ACHN (cell line): ENCODE measurements around the gene KCTD8.

ENCODE experiments used
- DNase-seq: peaks from one replicate; pipeline ENCODE4 v3.0.0-alpha.2; 2015
- in situ Hi-C: cut with HindIII; loops from 2 replicates; pipeline ENCODE4 v1.10.0; 2017; ENCODE audit warnings: low sequenced_read_pairs, low pct_ligation_motif_present, low pct_unique_long_range_greater_than_20kb

KCTD8 gene

DNA sequence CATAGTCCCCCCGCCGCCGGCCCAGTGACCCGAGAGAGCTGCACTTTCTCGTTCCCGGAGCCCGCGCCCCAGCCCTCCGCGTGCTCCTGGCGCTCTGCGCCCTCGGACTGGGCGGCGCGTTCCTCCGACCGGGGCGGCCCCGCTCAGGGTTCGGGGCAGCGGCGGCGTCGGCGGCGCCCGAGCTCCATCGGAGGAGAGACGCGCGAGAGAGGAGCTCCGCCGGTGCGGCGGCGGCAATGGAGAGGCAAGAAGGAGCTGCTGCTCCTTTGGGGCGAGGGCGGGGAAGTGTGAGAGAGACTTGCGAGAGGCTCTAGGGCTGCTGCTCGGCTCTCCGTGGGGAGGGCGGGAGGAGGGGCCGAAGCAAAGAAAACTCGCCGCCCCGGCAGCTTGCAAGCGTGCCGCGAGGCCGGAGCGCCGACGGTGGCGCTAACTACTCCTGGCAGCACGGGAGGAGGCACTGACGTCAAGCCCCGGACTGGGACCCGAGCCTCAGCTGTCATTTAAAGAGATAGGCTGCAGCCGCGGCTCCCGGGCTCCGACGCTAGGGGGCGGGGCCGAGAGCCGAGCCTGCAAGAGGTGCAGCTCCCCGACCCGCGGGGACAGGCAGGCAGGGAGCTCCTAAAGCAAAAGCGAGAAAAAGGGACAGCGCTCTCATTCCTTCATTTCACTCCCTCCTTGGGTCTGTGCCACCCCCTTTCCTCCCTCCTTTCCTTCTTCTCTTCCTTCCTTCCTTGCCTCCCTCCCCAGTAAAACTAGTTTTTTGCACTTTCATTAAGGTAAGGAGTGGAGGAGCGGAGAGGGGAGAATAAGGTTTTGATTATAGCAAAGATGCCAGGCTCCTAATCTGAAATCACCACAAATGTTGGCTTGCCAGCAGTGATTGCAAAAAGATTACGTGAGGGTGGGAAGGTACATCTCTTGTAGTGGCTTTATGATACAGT lies at the start of gene KCTD8:
TSS of gene KCTD8 (minus strand) at position 289 of the 941 bp plus-strand sequence.
- in situ Hi-C loops, result no loop called here
- DNase-seq, result peak; percentile 62

DNA sequence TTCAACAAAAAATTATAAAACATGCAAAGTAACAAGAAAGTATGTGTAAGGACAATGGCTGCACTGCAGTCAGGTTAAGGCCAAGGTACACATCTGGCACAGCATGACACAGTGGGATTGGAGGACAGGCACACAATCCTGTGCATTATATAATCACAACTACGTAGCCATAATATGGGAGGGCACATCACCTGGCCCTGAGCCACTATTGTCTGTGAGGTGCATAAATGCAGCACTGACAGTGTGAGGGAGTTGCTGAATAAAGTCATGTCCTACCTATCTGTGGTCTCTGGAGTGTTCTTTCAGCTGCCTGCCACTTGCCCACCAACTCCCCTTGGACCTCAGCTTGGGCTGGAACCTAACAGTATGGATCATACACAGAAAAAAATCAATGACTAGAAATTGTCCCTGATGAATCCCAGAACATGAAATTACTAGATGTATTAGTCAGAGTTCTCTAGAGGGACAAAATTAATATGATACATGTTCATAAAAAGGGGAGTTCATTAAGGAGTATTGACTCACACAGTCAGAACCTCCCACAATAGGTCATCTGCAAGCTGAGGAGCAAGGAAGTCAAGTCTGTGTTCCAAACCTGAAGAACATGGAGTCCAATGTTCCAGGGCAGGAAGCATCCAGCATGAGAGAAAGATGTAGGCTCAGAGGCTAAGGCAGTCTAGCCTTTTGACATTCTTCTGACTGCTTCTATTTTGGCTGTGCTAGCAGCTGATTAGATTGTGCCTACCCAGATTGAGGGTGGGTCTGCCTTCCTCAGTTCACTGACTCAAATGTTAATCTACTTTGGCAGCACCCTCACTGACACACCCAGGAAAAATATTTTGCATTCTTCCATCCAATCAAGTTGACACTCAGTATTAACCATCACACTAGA lies 46.4 kb upstream of the KCTD8 start:
- in situ Hi-C loops, result no loop called here
- DNase-seq, result no peak

DNA sequence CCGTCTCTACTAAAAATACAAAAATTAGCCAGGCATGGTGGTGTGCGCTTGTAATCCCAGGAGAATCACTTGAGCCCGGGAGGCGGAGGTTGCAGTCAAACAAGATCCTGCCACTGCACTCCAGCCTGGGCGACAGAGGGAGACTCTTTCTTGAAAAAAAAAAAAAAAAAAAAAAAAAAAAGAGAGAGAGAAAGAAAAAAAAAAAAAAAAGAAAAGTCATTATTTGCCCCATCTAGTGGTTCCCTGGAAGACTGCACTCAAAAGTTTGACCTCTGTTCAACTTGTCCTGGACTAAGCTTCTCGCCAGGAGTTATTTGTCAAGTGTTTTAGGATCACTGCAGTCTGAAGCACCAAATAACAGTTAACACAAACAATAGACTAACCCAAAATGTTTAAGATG lies 45.3 kb upstream of the KCTD8 start:
- peak; percentile 37 for DNase-seq

DNA sequence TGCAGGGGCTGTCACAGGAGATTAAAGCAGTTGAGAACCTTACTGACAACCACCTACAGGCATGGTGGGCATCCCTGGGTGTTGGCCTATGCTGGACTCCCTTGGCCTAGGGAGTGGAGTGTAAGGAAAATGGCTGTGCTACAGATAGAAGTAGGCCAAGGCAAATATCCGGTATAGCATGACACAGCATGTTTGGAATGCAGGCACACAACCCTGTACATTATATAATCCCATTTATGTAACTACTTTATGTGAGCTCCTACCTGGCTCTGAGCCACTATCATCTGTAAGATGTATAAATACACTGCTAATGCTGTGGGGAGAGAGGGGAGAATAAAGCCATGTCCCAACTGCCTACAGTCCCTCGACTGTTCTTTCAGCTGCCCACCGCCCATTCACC lies 38.7 kb upstream of the KCTD8 start:
- in situ Hi-C loops, result no loop called here

More for the DNA sequence above, 45.3 kb upstream of the KCTD8 start:
- in situ Hi-C loops, result no loop called here

DNA sequence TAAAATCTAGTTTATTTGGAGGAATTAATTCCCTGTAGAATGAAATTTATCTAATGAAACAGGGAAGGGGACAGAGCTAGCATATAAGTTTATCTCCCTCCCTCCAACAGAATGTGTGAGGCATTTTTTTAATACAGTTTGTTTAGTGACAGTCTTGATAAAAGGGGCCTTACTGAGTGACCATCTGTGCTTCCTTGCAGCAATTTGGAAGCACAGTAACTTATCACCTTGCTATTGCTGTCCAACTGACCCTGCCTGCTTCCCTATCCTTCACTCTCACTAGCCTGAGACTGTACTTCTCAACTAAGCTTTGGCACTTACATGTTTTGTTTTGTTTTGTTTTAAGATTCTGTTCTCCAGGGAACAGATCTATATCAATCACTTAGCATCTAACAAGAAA lies 31.1 kb upstream of the KCTD8 start:
- in situ Hi-C loops, result no loop called here
- DNase-seq, result no peak

More for the DNA sequence above, 38.7 kb upstream of the KCTD8 start:
- no peak for DNase-seq

DNA sequence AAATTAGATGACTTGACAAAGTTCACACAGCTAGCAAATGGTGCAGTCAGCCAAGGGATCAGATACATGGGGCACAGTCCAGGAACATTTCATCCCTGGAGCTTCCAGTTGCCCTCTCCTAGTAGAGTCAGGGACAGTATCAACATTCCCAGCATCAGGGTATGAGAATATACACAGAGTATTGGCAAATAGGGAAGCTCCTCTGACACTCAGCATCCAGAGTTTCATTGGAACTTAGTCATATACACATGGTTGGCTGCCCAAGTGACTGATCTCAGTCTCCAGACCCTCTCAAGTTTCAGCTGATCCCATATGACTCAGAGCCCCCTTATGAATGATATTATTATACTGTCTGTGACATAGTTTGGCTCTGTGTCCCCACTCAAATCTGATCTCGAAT lies 13.7 kb upstream of the KCTD8 start:
- DNase-seq, result no peak
- in situ Hi-C loops, result no loop called here

DNA sequence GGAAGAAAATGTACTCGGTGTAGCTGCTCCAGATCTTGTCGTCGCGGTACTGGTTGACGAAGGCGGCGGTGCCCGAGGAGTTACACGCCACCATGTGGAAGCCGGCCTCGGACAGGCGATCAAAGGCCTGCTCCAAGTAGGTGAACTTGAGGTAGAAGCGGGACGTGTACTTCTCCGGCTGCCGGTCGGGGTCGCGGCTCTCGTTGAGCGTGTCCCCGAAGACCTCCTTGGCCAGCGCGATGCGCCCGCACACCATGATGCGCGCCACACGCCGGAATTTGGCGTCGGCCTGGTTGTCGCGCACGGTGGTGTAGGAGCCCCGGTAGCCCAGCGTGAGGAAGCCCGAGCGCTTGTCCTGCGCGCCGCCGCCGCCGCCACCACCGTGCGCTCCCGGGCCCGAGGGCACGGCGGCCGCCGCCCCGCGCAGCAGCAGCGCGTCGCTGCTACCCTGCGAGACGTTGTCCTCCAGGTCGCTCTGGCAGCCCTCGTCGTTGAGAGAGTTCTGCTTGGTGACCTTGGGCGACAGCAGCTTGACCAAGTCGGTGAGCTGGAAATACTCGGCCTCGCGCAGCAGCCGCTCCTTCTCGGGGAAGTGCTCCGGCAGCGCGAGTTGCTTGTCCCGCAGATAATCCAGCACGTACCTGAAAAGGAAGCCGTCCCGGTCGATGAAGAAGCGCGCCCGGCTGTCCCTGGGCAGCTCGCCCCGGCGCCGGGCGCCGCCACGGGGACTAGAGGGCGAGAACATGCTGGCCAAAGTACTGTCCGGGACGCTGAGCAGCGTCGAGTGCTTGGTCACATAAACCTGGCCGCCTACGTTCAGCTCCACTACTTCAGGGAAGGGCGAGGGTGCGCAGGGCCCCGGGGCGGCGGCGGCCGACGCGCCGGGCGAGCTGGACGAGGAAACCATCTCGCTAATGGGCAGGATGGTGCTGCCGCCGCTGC lies 775 bp downstream of the KCTD8 start:
- in situ Hi-C loops, result no loop called here
- DNase-seq, result no peak

DNA sequence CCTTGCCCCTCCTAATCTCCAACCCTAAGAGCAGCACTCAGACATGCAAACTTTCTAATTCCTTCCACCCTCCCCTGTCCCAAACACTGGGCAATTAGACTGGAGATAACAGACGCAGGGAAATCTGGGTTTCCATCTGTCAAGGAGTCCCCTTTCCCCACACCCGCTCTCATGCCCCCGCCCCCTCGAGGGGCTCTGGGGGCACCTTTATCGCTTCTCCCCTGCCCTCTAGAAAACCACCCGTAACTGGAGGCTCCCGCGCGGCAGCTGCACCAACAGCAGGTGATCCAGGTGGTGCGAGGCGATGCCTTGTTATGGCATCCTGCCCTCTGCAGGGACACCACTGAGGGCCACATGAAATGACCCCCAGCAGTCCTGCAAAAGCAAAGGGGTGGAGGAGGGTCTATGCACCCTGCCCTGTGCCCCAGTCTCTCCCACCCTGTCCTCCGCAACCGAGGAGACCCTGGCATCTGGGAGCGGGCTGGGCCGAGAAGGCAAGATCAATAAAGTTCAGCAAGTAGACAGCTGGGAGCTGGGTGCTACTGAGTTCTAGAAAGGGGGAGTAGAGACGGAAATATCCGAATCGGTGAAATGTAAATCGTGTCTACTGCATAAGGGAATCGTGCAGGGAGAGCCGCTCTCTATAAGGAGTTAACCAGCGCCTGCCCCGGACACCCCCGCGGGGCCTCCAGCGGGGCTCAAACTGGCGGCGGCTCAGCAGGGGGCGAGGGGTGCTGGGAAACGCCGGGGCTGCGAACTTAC lies 1.6 kb downstream of the KCTD8 start:
- DNase-seq, result no peak
- in situ Hi-C loops, result no loop called here

DNA sequence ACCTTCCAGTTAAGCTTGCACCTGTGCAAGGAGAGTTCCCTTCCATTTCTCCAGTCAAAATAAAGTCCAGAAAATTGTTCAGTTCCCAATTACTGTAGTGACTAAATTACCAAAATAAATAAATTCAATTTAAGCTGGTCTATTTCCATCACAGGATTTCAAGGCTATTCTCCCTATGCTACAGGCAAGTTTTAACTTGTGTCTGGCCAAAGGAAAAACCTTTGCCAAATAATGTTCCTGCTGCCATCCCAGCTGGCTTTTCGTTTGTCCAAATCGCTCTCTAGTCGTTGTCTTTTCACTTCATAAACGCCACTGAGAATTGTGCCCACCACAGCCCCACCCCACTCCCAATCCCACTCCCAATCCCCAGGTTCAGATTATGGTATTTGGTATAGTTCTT lies 2.4 kb downstream of the KCTD8 start:
- in situ Hi-C loops, result no loop called here
- DNase-seq, result no peak

DNA sequence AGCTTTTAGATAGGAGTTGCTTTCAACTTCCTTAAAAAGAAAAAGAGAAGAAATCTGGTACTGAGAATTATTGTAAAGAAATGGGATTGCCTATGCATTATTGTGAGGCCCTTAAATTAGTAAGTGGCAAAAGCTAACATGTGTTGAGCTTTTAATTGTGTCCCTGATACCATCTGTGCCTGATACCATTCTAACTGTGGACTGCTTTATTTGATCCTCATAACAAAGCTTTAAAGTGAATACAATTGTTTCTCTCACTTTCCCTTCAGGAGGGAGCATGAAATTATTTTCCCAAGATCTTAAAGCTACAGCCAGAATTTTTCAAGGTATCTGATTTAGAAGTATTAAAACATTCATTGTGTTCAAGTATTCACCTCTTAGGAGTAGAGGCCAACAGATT lies 9.9 kb downstream of the KCTD8 start:
- in situ Hi-C loops, result no loop called here
- DNase-seq, result no peak

DNA sequence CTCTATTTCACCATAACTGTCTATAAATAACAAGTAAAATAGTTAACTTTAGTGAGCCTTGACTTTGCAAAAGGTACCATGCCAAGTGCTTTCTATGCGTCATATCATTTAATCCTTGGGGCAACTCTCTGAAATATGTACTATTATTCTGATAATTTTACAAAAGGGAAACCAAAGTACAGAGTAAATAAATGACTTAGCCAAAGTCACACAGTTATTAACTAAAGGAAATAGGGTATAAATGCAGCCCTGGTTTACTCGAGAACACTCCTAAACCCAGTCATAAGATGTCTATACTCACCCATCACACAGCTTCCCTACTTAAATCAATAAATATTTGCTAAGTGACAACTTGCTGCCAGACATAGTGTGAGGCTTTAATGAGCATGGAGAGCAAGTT lies 14.4 kb downstream of the KCTD8 start:
- in situ Hi-C loops, result no loop called here
- DNase-seq, result no peak

DNA sequence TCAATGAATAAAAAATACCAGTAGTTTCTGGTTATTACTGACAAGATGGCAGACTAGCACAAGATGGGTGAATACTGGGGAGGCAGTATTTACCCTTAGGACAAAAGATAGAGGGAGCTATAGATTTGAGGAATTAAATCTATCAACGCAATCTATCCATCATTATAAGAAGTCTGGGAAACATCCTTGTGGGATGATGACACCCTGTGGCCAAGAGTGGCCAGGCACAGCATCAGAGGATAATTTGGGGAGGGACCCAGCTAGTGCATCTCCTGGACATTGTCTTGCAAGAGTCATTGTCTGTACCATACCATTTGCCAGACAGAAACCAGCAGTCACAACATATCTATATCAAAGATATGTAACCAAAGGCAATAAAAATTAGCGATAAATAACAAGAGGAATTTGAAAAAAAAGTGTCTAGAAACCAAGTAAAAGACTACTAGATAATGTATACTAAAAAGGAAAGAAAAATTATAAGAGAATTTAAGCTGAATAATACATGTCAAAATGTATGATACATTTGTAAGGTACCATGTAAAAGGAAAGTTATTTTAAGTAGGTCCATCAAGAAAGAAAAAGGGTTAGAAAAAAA lies 22.9 kb downstream of the KCTD8 start:
- DNase-seq, result peak; percentile 33
- in situ Hi-C loops, result no loop called here

DNA sequence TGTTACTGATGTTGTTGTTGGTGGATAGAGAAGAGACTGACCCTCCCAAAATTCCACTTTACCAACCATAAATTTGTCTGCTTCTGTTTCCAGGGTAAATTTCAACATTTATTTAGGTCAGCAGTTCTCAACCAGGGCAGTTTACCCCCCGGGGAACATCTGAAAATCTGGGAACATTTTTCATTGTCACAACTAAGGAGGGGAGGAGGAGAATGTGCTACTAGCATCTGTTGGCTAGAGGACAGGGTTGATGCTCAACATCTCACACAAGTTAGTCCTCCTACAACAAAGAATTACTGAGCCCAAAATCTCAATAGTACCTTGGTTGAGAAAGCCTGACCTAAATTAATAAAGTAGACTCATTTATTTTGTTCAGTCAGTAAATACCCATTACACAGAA lies 25.7 kb downstream of the KCTD8 start:
- DNase-seq, result no peak
- in situ Hi-C loops, result no loop called here

DNA sequence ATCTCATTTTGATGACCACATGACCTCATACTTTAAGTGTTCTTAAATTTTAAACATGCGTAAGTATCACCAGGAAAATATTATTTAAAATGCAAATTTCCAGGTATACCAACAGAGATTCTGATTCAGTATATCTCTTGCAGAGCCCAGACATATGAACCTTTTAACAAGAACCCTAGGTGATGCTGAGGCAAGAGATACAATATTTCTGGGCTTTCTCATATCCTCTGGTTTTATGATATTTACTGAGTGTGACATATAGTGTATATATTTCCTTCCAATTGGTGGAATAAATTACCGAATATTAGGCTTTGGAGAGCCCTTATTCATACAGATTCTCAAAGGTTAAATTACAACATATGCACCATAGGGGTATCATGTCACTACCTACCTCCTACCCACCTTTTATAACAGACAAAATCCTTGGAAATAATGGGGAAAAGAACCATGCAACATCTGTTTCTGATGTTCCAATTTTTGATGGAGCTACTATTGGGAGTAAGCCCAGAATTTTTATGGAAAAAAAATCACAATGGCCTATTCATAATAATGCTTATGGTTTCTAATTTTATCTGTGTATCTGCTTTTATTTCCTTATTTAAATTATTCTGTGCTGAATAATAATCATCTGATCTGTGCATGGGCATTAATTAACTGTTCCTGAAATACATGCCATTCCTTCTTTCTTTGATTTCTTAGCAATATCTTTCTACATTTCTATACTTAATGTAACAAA lies 27.1 kb downstream of the KCTD8 start:
- DNase-seq, result no peak
- in situ Hi-C loops, result no loop called here

DNA sequence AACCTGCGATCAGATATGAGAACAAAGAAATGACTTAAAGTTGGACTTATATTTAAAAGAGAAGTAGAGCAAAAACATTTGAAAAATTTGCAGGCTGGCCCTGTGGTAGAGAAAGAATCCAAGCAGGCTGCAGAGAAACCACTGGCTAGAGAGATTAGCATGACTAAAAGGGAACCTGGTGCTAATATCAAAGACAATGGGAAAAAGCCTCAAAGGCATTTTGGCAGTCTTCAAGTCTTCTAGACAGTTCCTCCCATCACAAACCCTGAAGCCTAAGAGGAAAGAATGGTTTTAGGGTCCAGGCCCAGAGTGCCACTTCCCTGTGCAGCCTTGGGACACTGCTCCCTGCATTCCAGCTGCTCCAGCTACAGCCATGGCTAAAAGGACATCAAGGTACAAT lies 33.4 kb downstream of the KCTD8 start:
- DNase-seq, result no peak
- in situ Hi-C loops, result no loop called here

DNA sequence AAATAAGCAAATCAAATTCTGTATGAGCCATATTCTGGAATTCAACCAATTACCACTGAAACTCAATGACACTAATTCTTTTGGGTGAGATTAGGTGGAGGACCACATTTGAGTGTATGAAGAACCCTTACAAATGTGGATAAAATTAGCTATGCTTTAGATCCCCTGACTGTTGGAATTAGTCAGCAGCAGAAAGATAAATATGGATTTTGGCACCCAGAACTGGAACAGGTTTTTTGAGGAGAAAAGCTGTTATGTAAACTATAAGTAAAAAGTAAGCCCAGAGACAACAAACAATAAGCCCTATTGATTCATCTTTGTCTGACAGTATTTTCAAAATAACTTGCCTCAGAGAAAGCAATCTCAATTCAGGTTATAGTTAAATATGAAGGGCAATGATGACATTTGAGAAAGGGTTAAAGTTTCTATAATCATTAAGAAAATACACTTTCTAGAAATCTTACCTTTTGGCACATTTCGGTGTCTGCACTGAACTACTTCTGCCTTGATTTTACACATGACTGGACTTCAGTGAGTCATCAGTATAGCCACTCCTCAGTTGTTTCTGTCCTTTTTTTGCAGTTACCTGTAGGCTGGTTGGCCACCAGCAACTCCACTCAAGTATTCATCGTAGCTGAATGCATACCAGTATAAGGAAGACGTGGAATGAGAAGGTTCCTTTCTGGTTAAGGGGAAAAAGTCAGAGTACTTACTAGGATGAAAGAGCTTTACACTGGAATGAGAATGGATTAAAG lies 80.0 kb downstream of the KCTD8 start:
- in situ Hi-C loops, result no loop called here
- no peak for DNase-seq
